C1 segment of cervical spinal cord (tissue), 14 donors: Measurements from ENCODE around the gene EXD3.

Experiments used
- DNase-seq, 14 donors: peaks; one replicate each; lab custom pipeline; 2025; lab: John Stamatoyannopoulos, UW

Gene EXD3

DNA sequence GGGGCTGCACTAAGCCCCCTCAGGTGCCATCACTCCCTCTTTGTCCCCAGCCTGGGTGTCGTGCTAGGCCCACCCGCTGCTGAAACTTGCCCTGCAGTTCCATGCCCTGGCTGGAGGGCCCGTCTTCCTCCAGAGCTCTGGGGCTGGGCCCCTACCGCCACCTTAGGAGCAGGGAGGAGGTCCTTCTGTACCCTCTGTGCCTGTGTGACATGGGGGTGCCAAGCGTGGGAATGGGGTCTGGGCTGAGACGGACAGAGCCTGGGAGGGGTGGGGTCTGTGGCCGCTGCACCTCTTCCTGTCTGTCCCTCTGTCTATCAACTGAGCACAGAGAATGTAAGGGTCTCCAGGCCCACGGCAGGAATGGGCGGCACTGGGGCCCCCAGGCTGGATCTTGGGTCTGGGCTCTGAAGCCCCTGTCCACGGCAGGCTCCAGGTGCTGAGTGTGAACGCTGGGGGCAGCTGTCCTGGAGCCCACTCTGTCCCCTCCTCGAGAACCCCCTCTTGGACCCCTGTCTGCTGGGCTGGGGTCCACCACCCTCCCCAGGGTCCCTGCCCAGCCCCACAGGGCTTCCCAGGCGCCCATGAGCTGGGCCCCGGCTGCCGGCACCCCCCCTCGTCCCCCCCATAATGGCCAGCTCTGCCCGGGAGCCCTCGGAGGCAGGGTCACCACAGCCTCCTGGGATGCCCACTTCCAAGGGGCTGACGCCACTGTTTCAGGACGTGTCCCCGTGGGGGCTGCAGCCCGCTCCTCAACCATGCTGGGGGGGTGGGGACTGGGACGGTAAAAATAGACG lies 105.0 kb downstream of the EXD3 start:
- no peak for DNase-seq

DNA sequence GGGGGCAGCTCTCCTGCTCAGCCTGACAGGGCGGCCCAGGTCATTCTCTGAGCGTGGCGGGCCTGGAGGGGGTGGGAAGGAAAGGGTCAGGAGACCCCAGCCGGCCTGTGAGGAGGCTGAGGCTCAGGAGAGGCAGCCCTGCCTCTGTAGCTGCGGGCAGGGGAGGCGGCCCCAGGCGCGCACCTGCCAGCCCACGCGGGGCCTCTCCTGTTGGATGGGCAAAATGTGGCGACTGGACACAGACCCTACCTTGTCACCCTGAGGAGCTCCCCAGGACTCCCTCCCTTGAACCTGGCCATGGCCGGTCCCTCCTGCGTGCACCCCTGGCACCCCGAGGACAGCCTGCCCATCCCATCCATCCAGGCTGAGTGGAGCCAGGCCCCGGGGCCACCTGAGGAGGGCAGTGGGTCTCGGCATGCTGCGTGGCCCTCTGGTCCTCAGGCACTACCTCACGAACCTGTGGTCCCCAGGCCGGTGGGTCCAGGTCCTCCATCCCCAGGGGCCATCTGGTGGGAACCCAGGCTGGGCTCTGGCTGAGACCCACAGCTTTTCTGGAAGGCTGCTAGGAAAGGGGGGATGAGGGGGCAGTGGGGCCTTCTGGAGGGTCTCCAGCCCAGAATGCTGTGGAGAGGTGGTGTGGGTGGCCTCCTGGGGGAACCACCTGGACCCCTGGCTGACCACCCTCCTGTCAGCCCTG lies 105.8 kb downstream of the EXD3 start:
- DNase-seq = no peak

DNA sequence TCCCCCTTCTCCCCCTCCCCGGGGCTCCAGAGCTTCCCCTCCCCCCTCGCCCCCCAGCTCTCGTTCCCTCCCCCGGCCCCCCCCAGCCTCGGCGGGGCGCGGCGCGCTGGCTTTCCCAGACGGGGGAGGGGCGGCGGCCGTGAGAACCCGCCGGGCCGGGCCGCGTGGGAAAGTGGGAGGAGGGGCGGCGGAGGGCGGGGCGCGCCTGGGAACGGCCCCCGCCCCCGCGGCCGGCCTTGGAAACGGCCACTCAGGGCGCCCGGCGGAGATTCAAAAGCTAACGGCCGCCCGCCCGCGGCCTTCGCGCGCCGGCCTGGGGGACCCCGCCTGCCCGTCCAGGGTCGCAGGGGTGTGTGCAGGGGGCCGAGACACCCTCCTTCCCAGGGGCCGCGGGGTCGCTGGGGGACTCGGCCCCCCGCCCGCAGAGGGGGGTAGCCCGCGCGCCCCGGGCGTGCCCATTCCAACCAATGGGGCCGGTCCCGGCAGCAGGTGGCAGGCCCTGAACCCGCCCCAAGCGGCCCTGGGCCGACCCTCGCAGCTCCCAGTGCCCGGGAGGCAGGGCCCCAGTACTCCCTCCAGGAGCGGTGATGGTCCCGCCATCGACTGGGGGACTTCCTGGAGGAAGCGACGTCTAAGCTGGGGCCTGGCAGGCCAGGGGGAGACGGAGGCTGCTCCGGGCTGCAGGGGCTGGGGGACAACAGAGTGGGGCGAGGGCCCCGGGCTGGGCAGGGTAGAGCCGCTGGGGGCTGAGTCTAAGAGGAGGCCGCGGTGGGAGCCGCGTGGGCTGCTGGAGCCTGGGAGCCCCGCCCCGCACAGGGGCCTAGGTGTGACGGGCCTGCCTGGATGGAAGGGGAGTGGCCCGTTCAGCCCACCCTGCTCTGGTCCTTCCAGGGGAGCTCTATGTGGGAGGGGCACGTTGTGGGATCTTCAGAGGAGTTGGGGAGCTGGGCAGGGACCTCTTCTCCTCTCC lies 106.7 kb downstream of the EXD3 start:
- no peak for DNase-seq

DNA sequence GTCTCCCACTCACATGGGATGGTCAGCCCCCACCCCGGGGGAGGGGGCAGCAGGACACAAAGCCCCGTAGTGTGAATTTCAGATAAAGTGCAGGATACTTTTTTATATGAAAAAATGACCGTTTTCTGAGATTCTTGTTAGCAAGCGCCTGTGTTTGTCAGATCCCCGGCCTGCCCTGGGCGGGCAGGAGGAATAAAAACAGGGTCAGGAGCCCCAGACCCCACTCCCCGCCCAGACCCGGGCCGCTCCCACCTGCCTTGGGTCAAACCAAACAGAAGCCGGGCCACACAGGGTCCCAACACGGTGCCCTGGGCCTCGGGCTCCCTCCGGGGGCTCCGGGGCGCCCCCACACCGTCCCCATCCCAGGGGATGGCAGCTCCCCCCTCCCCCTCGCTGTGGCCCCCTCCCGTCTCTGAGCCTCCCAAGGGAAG lies 107.4 kb downstream of the EXD3 start:
- no peak for DNase-seq

DNA sequence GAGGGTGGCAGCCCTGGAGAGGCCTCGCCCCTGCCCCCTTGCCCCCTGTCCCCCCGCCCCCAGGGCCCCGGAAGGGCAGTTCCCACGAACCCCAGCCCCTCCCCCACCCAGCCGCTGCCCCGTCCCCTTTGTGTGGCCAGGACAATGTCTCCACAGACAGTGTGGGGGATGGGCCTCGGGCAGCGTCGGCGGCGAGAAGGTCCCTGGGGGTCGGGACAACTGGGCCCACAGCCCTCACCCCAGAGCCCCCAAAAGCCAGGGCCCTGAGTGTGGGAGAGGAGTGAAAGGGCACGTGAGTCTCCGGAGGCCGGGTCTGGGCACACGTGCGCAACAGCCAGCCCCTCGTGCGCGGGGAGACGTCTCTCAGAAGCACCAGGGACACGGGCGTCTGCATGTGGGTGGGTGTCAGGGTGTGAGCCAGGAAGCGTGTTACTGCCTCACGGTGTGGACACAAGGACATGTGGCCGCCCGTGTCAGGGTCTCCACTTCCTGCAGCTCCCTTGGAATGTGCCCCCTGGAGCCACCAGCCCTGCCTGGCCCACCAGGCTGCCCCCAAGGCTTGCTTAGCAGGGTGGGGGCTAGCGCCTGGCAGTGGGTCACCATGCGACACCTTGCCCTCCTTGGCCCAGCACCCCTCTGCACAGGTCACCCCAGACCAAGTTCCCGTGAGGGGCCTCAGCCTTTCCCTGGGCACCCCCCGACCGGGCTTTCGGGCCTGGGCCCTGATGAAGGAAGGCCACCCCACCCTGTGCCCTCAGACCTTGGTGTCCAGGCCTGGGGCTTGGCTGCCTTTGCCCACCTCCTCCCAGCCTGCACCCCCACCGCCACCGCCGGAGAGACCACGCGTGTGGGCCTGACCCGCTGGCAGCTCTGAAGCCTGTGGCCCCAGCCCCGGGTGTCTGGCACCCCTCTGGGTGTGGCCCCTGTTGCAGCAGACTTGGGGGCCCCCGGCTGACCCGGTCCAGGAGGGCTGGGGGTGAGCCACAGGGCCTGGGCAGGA lies 108.1 kb downstream of the EXD3 start:
- DNase-seq = no peak

DNA sequence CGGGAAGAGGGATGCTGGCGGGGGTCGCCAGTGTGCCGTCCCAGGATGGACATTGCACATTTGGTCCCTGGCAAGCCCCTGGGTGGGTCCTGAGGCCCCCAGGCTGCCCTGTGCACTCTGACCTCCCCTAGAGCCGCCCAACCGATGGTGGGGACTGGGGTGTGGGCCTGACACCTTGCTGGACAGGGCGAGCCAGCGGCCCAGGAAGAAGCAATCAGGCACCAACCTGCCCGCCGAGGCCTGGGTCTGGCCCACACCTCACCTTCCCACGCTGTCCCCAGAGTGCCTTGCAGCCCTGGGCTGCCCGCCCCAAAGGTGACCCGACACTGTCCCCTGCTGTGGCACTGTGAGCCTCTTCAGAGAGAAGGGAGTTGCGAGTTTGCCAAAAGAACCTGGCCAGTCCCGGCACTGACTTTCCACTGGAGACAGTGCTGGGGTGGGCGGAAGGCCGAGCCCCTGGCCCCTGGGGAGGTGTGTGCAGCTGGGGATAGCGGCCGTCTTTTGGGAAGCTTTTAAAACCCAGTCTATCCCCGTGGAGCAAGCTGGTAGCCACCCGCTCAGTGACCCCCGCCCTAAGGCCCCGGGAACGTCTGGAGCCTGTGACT lies 108.9 kb downstream of the EXD3 start:
- no peak for DNase-seq

DNA sequence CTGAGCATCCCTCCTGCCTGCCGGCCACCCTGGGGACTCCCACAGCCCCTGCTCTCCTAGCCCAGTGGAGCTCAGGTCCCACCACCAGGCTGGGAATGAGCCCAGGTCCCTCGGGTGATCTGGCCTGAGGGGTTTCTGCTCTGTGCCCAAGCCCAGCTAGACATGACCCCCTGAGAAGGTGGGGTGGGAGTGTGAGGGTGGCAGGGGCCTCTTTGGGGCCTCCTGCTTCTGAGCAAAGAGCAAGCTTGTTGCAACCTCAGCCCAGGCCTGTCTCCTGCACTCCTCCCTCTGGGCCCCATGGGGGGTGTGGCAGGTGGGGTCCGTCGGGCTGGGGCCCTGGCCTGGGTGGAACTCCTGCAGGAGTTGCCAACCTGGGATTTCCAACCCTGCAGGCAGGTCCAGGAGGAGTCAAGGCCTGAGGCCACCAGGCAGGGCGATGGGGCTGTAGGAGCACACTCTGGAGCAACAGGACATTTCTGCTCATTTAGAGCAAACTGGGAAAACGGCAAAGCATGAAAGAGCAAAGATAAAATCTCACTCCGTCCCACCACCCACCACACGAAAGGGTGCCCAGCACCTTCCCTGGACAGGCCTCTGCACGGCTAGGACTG lies 109.5 kb downstream of the EXD3 start:
- no peak for DNase-seq

DNA sequence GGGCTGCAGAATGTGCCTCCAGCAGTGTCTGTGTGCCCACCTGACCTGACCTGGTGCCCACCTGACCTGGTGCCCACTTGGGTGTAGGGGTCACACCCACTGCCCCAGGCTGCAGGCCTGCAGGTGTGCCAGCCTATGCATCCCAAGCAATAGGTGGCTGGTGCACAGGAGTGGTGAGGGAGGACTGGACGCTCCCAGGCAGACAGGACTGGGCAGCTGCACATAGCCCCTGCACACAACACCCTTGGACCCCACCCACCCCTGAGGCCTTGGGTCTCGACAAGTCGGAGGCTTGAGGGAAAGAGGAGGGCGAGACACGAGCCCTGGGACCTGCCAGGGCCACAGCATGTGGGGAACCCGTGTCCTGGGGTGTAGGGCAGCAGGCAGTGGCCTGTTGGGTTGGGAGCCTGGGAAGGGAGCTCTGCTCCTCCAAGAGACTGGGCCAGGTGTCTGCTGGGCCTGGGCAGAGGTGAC lies 110.1 kb downstream of the EXD3 start:
- DNase-seq = no peak

DNA sequence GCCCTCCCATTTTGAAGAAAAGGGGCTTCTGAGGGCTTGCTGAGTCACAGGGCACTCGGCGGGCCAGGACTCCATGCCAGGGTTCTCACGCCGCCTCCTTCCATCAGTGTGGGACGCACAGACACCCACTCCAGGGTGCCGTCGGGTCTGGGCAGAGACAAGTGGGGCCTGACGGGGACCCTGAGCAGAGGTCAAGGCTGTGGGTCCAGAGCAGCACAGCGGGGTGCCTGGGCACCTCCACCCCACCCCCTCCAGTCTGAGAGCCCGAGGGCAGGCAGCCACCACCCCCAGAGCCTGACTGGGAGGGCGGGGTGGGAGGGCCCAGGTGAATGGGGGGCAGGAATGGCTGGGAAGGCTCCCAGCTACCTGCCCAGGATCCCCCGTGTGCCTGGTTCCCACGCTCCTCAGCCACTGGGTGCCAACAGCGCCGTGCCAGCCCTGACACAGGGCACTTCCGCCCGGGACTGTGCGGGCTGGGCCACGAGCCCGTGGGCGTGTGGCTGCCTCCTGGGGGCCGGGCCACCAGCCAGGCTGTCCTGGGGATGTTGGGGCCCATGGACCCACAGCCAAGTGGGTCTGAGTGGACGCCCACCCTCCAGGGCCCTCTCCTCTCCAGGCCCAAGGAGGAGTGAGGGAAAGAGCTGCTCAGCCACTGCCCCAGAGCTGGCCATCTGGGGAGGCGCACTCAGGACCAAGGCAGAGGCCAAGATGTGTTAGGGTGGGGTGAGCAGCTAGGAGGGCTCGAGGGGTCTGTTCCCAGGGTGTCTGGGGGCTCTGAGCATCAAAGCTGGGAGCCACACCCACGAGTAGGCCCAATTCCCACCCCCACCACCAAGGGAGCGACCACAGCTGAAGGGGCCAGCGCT lies 110.7 kb downstream of the EXD3 start:
- no peak for DNase-seq

DNA sequence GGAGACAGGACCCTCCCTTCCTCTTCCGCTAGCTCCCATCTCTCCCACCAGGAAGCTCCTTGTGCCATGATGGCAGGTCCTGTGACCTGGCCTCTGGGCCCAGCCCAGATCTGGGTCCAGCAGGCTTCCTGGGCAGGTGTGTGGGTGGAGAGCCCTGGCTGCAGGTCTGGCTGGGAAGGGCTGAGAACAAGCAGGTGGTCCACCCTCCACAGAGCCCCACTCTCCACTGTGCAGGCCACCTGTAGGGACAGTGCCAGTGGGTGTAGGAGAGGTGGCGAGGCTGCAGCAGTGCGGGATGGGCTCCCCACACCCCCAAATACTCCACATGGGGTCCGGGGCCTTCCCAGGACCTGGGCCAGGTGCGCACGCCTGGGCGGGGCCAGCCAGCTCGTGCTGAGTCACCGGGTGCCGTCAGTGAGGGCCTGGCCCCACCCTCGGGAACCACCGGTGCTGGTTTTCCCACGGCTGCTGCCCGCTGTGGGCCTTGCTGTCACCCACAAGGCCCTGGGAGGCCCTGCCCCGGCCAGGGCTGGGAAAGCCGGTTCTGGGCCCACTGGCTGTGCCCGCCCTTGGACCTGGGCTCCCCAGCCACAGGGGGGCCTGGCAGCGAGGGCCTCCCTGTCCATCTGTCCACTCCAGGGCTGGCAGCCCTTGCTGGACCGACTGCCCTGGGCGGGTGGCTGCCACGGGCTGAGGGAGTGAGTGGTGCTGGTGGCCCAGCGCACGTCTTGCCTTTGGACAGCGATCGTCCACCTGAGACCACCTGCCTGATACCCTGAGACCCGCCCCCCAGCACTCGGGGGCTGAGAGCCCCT lies 111.6 kb downstream of the EXD3 start:
- DNase-seq = no peak

DNA sequence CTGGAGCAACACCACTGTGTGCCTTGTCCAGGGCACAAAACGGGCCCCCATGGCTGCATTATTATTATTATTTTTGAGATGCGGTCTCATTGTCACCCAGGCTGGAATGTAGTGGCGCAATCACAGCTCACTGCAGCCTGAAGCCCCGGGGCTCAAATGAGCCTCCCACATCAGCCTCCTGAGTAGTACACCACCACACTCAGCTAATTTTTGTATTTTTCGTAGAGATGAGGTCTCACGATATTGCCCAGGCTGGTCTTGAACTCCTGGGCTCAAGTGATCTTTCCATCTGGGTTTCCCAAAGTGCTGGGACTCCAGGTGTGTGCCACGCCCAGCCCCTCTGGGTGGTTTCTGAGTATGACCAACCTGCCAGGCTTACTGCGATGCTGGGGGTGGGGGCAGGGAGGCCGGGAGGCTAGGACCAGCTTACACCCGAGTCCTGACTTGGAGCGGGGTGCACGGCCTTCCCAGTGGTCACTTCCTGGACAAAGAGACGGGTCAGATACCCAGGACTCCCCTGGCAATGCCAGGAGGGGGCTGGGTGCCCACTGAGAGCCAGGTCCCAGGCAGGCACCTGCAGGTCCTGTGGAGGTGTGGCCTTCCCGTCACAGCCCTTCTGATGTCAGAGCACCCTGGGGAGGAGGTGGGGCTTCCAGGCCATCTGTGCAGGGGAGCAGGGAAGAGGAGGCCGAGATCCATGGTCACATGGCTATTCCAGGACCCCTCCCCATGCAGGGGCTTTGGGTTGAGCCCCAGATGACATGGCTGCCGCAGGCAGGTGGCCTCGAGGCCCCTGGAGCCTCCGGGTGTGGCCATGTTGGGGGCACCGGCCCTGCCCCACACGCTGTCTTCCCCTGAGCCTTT lies 112.5 kb downstream of the EXD3 start:
- no peak for DNase-seq

DNA sequence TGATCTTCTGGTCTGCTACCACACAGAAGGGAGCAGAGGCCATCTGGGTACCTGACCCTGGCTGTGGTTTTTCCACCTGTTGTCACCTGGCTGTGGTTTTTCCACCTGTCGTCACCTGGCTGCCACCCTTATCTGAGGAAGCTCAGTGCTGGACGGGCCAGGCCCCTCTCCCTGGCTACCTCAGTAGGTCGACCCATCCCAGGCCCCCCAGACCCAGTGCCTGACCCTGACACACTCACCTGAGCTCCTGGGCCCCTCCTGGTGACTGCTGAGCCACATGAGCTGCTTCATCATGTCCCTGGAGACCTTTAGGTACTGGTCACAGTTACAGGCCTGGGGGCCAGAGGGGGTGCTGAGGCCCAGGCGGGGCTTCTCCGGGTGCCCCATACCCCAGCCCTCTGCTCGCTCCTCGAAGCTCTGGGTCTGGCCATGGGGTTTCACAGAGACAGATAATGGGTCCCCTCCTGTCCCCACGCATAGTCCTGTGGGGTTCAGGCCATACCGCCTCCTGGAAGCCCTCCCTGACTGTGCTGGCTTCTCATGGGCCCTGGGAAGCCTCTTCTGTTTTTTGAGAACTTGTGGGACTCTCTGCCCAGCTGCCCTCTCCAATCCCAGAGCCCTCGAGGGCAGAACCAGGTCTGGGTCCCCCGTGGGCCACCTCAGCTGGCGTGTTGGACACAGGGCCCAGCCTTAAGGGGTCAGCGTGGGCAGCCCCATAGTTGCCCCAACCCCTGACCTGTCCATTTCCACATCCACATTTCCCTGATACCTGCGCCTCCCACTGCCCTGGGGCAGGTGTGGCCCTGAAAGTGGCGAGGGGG lies 113.4 kb downstream of the EXD3 start:
- DNase-seq = no peak

DNA sequence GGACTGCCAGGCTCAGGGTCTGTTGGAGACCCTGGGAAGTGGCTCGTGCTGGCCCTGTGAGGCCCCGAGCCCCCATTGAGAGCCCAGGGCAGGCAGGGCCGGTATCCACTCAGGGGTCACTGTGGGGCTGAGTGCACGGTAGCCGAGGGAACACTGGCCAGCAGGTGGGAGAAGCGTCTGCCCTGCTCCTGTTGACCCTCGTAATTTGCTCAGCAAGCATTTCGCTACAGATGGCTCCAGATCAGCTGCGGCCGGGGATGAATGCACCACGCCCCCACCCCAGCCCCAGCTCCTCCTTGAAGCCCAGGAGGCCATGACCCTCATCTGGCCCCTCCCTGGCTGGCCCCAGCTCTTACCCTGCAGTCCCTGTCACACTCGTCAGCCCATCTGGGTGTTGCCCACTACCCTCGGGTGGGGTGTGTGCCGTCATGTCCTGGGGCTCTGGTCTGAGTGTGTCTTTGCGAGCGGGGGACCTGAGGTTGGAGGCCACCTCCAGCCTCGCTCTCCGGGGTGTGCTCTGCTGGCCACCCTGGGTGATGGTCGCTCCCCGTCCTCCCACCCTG lies 114.8 kb downstream of the EXD3 start:
- no peak for DNase-seq

DNA sequence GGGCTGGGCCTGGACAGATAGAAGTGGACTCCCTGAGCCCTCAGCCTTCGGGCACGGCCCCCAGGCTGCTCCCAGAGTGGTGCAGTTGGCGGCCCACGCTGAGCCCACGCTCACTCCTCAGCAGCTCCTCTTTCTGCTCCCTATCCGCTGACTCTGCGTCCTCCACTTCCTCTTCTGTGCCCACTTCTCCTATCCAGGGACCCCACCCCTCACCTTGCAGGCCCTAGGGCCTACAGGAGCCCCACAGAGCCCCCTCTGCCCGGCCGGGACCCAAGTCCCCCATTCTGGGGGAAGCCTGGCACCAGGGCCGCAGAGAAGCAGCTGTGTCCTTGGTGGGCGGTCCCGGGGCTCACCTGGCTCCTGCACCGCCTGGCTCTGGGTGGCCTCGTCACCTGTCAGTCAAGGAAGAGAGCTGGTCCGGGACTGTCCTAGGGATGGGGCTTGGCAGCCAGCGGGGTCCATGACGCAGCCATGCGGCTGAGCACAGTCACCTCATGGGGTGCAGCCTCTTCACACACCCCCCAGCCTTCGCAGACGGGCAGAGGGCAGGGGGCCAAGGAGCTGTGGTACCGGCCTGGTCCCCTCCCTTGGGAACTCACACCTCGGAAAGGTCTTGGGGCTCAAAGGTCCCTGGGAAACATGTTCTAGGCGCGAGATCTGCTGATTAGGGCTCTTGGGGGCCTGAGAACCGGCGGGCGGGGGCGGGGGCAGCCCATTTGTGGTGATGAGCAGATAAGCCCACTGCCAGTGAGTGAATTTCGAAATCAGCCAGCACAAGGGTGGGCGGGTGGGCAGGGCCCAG lies 115.5 kb downstream of the EXD3 start:
- no peak for DNase-seq

DNA sequence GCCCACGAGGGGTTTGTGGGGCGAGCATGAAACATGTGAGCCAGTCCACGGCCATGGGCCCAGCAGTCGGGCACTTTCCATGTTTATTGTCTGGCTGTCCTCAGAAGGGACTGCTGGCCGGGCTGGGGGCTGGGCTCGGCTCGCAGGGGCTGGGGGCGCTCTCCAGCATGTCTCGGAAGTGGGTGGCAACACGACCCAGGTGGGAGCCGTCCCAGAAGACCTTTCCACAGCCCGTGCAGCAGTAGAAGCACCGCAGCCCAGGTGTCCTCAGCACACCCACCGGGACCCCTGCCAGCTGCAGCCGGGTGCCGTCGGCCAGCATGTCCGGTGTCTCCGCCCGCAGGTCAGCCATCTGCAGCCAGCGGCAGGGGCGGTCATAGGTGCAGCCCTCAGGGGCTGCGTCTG lies 116.1 kb downstream of the EXD3 start:
- no peak for DNase-seq
